GM19239 (cell line): ENCODE data around the gene RIIAD1.

Source experiments
- DNase-seq: peaks from one replicate; pipeline ENCODE4 v3.0.0; 2011; ENCODE audit warnings: low spot score; ENCODE audit not compliant: insufficient read length
- FAIRE-seq: peaks from 2 replicates; lab custom pipeline; 2011; peaks lifted over from hg19 to GRCh38; lab: Jason Lieb, UNC

The RIIAD1 gene

GRCh38 chr1:151710187-151710840 is 11.0 kb upstream of the RIIAD1 start:
- FAIRE-seq (no peak), DNase-seq (no peak)

- DNase-seq: no peak
- no peak for FAIRE-seq
Measured at GRCh38 chr1:151711044-151711800, 10.1 kb upstream of the RIIAD1 start.

GRCh38 chr1:151711951-151712350 is 9.4 kb upstream of the RIIAD1 start:
- DNase-seq (no peak), FAIRE-seq (no peak)

- FAIRE-seq (no peak), DNase-seq (no peak)
Measured at GRCh38 chr1:151713044-151713443, 8.3 kb upstream of the RIIAD1 start.

GRCh38 chr1:151713874-151714273 is 7.4 kb upstream of the RIIAD1 start:
- FAIRE-seq: no peak
- DNase-seq: no peak

GRCh38 chr1:151714820-151715725 is 6.2 kb upstream of the RIIAD1 start:
- no peak for FAIRE-seq

GRCh38 chr1:151715726-151716404 is 5.5 kb upstream of the RIIAD1 start:
- no peak for FAIRE-seq
- DNase-seq: no peak

More at GRCh38 chr1:151714820-151715725, 6.2 kb upstream of the RIIAD1 start:
- DNase-seq: no peak

- no peak for FAIRE-seq
- no peak for DNase-seq
Measured at GRCh38 chr1:151716405-151716762, 4.9 kb upstream of the RIIAD1 start.

- DNase-seq (peak; percentile 29), FAIRE-seq (no peak)
Measured at GRCh38 chr1:151716771-151717631, 4.3 kb upstream of the RIIAD1 start, which contains the start of gene CELF3. TSS of gene CELF3 (minus strand) at chr1:151716803. CDS start at chr1:151716020, 783 bp downstream.

- no peak for DNase-seq
- no peak for FAIRE-seq
Measured at GRCh38 chr1:151718011-151718431, 3.3 kb upstream of the RIIAD1 start.

- no peak for FAIRE-seq
- DNase-seq: no peak
Measured at GRCh38 chr1:151718666-151719065, 2.7 kb upstream of the RIIAD1 start.

- DNase-seq (no peak), FAIRE-seq (no peak)
Measured at GRCh38 chr1:151720125-151720524, 1.2 kb upstream of the RIIAD1 start.

GRCh38 chr1:151720554-151720953 is 768 bp upstream of the RIIAD1 start:
- peak; percentile 84 for FAIRE-seq
- DNase-seq: peak; percentile 70

- no peak for DNase-seq
- no peak for FAIRE-seq
Measured at GRCh38 chr1:151721788-151722510, 627 bp downstream of the RIIAD1 start.

- no peak for FAIRE-seq
- no peak for DNase-seq
Measured at GRCh38 chr1:151723726-151724370, 2.5 kb downstream of the RIIAD1 start.

- FAIRE-seq: no peak
Measured at GRCh38 chr1:151728151-151729054, 7.1 kb downstream of the RIIAD1 start.

More at GRCh38 chr1:151728151-151729054, 7.1 kb downstream of the RIIAD1 start:
- no peak for DNase-seq
